Stomach smooth muscle (tissue), 2 donors: Measurements from ENCODE around the gene PCDH10.

ENCODE experiments used
- H3K27ac ChIP-seq: one replicate; pipeline ENCODE4 v1.7.0; 2013; ENCODE audit warnings: mild to moderate bottlenecking, low read length, inconsistent platforms
- H3K27me3 ChIP-seq, 2 donors: one replicate each; pipeline ENCODE4 v1.7.0; 2013; ENCODE audit warnings: low read length in 2 of 2; ENCODE audit not compliant: insufficient read depth in 2 of 2, control insufficient read depth in 1 of 2
- H3K36me3 ChIP-seq, 2 donors: one replicate each; pipeline ENCODE4 v1.7.0; 2013; ENCODE audit warnings: low read length in 2 of 2; ENCODE audit not compliant: control insufficient read depth in 2 of 2, insufficient read depth in 2 of 2
- H3K4me1 ChIP-seq: one replicate; pipeline ENCODE4 v1.7.0; 2013; ENCODE audit warnings: low read length; ENCODE audit not compliant: control insufficient read depth, insufficient read depth
- H3K4me3 ChIP-seq, 2 donors: one replicate each; pipeline ENCODE4 v1.7.0; 2013; ENCODE audit warnings: low read length in 2 of 2
- H3K9ac ChIP-seq, 2 donors: one replicate each; pipeline ENCODE4 v1.7.0; 2013; ENCODE audit warnings: low read length in 2 of 2, mild to moderate bottlenecking in 1 of 2
- H3K9me3 ChIP-seq, 2 donors: one replicate each; pipeline ENCODE4 v1.7.0; 2013; ENCODE audit warnings: low read length in 2 of 2; ENCODE audit not compliant: control insufficient read depth in 2 of 2
- donor health status: healthy.
- donor health status: Pancreatic carcinoma.

PCDH10 gene

DNA sequence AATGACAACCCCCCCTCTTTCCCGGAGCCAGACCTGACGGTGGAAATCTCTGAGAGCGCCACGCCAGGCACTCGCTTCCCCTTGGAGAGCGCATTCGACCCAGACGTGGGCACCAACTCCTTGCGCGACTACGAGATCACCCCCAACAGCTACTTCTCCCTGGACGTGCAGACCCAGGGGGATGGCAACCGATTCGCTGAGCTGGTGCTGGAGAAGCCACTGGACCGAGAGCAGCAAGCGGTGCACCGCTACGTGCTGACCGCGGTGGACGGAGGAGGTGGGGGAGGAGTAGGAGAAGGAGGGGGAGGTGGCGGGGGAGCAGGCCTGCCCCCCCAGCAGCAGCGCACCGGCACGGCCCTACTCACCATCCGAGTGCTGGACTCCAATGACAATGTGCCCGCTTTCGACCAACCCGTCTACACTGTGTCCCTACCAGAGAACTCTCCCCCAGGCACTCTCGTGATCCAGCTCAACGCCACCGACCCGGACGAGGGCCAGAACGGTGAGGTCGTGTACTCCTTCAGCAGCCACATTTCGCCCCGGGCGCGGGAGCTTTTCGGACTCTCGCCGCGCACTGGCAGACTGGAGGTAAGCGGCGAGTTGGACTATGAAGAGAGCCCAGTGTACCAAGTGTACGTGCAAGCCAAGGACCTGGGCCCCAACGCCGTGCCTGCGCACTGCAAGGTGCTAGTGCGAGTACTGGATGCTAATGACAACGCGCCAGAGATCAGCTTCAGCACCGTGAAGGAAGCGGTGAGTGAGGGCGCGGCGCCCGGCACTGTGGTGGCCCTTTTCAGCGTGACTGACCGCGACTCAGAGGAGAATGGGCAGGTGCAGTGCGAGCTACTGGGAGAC lies 1.6 kb downstream of the PCDH10 start:
- no peak overlapping the region for H3K27ac ChIP-seq
- peak overlapping the region; percentile 39 to 47 for H3K9ac ChIP-seq
- H3K27me3 ChIP-seq = peaks cover 5 to 15% of the 10 kb centered on the region in 2 donors
- no peaks in the 10 kb centered on the region for H3K9me3 ChIP-seq
- H3K4me3 ChIP-seq = peak overlapping the region; percentile 81 to 87
- H3K36me3 ChIP-seq = no peaks in the 10 kb centered on the region
- peaks cover 44% of the 10 kb centered on the region for H3K4me1 ChIP-seq

DNA sequence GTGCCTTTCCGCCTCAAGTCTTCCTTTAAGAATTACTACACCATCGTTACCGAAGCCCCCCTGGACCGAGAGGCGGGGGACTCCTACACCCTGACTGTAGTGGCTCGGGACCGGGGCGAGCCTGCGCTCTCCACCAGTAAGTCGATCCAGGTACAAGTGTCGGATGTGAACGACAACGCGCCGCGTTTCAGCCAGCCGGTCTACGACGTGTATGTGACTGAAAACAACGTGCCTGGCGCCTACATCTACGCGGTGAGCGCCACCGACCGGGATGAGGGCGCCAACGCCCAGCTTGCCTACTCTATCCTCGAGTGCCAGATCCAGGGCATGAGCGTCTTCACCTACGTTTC lies 2.2 kb downstream of the PCDH10 start:
- Histone ChIP-seq H3K9me3 (no peaks in the 10 kb centered on the region), H3K36me3 (no peaks in the 10 kb centered on the region), H3K4me3 (peak overlapping the region; percentile 81 to 87), H3K4me1 (peaks cover 43% of the 10 kb centered on the region), H3K27me3 (peaks cover 5 to 14% of the 10 kb centered on the region in 2 donors), H3K27ac (no peak overlapping the region), H3K9ac (peak overlapping the region; percentile 23 to 47)

DNA sequence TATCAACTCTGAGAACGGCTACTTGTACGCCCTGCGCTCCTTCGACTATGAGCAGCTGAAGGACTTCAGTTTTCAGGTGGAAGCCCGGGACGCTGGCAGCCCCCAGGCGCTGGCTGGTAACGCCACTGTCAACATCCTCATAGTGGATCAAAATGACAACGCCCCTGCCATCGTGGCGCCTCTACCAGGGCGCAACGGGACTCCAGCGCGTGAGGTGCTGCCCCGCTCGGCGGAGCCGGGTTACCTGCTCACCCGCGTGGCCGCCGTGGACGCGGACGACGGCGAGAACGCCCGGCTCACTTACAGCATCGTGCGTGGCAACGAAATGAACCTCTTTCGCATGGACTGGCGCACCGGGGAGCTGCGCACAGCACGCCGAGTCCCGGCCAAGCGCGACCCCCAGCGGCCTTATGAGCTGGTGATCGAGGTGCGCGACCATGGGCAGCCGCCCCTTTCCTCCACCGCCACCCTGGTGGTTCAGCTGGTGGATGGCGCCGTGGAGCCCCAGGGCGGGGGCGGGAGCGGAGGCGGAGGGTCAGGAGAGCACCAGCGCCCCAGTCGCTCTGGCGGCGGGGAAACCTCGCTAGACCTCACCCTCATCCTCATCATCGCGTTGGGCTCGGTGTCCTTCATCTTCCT lies 2.7 kb downstream of the PCDH10 start:
- Histone ChIP-seq H3K27ac (no peak overlapping the region), H3K27me3 (peaks cover 5 to 12% of the 10 kb centered on the region in 2 donors), H3K4me1 (peaks cover 38% of the 10 kb centered on the region)

DNA sequence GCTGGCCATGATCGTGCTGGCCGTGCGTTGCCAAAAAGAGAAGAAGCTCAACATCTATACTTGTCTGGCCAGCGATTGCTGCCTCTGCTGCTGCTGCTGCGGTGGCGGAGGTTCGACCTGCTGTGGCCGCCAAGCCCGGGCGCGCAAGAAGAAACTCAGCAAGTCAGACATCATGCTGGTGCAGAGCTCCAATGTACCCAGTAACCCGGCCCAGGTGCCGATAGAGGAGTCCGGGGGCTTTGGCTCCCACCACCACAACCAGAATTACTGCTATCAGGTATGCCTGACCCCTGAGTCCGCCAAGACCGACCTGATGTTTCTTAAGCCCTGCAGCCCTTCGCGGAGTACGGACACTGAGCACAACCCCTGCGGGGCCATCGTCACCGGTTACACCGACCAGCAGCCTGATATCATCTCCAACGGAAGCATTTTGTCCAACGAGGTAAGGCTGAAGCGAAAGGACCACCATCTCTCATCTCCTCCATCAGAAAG lies 3.3 kb downstream of the PCDH10 start:
- Histone ChIP-seq H3K4me1 (peaks cover 37% of the 10 kb centered on the region), H3K9me3 (no peaks in the 10 kb centered on the region), H3K36me3 (no peaks in the 10 kb centered on the region), H3K4me3 (peak overlapping the region; percentile 81 to 87), H3K9ac (peak overlapping the region; percentile 58 to 69), H3K27ac (no peak overlapping the region), H3K27me3 (peaks cover 5 to 12% of the 10 kb centered on the region in 2 donors)

More for the DNA sequence above, 2.7 kb downstream of the PCDH10 start:
- Histone ChIP-seq H3K9me3 (no peaks in the 10 kb centered on the region), H3K9ac (peak overlapping the region; percentile 47 to 58), H3K4me3 (peak overlapping the region; percentile 81 to 87), H3K36me3 (no peaks in the 10 kb centered on the region)

DNA sequence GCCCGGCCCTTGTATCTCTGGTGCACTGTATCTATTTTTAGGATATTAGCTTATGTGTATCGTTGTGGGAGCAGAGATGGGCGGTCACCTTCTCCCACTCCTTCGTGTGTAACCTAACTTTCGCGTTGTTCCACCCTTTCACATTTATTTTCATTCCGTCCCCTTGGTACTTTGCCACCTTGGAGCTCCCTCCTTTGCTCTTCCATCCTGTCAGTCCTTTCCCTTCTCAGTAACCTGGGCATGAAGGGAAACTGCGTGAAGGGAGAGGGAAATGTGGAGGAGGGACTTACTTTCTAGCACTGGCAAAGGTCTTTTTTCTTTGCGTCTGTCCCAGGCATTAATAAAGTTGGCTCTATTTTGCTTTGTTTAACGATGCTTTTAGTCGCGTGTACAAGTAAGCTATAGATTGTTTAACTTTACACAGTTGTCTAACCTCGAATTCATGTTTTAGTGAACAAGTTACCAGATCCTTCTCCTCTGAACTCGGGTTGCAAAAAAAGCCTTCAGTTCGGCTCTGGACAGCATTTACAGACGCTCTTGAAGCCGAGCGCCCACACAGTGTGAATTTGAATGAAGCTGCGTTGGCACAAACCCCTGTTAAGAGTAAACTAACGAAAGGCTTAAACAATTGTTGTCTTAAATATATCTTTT lies 3.9 kb downstream of the PCDH10 start:
- H3K4me1 ChIP-seq = peaks cover 37% of the 10 kb centered on the region
- no peaks in the 10 kb centered on the region for H3K9me3 ChIP-seq
- H3K27me3 ChIP-seq = peaks cover 5 to 12% of the 10 kb centered on the region in 2 donors
- H3K4me3 ChIP-seq = peak overlapping the region; percentile 81 to 87
- no peak overlapping the region for H3K27ac ChIP-seq
- H3K9ac ChIP-seq = peak overlapping the region; percentile 58 to 69
- no peaks in the 10 kb centered on the region for H3K36me3 ChIP-seq

DNA sequence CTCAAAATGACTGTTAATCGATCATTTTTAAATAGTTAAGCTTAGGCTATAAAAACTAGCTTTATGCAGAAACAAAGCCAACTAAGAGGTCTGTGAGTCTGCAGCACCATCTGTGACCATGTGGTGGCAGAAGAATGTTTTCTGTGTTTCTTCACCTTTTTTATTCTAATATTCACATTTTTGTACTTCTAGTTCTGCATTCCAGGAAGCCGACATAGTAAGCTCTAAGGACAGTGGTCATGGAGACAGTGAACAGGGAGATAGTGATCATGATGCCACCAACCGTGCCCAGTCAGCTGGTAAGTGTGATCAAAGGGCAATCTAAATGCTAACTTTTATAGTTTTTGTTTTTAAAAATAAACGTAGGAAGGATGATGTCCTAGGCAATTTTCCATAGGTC lies 5.6 kb downstream of the PCDH10 start:
- Histone ChIP-seq H3K27me3 (peaks cover 5 to 12% of the 10 kb centered on the region in 2 donors), H3K36me3 (no peaks in the 10 kb centered on the region), H3K4me3 (no peak overlapping the region), H3K4me1 (peaks cover 29% of the 10 kb centered on the region), H3K9ac (no peak overlapping the region), H3K9me3 (no peaks in the 10 kb centered on the region), H3K27ac (no peak overlapping the region)

DNA sequence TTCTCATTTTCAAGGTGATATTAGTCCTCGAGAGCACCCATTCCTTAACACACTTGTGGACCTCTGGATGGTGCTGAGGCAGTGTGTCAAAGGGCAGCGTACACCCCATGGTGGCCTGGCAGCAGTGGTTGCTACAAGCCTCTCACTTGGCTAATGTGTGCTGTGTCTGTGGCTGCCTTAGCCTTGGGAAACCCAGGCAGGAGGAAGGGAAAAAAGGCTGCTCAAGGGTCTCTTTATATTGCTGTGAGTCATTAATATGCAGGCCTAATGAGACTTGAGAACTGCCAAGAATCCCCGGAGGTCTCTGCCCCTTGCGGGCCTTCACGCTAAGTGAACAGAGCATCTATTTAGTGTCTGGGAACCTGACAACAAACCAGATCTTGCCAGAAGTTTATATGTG lies 7.0 kb downstream of the PCDH10 start:
- Histone ChIP-seq H3K27ac (no peak overlapping the region), H3K27me3 (peaks cover 4 to 8% of the 10 kb centered on the region in 2 donors), H3K4me1 (peaks cover 16% of the 10 kb centered on the region), H3K36me3 (no peaks in the 10 kb centered on the region), H3K9me3 (no peaks in the 10 kb centered on the region), H3K9ac (no peak overlapping the region), H3K4me3 (peak overlapping the region in 1 of 2 donors; percentile 17)

DNA sequence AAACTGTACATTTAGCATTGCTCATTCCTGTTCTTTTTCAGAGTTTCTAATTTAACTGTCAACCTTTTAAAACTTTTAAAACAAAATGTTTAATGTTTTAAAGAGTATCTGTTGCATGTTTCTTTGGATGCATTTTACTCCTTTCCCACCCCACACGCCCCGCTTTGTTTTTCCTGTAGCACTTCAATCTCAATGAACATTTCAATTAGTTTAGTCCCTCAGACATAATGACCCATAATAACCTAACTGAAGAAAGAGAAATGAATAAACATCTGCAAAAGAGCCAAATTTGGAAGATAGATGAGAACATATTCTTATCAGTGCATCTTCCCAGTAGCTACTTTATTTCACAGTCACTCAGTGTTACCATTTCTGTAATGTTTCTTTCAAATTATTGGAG lies 7.5 kb downstream of the PCDH10 start:
- H3K4me1 ChIP-seq = peaks cover 12% of the 10 kb centered on the region

DNA sequence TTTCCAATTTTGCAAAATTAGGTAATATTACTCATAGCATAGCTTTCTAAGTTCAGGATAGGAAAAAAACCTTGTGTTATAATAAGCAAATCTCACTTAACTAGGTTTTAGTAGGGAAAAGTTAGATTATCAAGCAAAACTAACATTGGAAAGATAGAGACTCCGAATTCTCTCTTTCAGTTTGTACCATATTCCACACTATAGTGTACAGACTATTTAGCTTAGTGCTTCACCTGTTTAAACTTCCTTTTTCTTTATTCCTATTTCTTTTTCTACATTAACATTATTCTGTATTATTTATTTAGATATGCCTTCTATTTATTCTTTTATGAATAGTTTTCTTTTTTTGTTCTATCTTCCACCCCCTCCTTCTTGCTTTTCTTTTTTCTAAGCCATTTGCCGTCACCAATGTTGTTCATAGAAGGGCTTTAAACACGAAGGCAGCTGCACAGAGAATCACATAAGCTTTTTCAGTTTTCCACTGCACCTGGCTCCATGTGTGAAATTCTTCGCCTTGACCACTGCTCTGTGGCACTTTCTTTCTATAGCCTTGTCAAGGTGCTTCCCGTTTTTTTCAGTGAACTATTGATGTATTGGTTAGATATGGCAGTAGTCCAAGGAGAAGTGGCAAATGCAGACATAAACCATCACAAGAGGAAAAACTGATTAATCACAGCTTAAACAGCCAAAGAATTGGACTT lies 8.5 kb downstream of the PCDH10 start:
- Histone ChIP-seq H3K27ac (no peak overlapping the region), H3K36me3 (no peaks in the 10 kb centered on the region), H3K9me3 (no peaks in the 10 kb centered on the region), H3K4me3 (no peak overlapping the region), H3K4me1 (peaks cover 4% of the 10 kb centered on the region), H3K27me3 (peaks cover 0 to 2% of the 10 kb centered on the region in 2 donors), H3K9ac (no peak overlapping the region)

More for the DNA sequence above, 7.5 kb downstream of the PCDH10 start:
- Histone ChIP-seq H3K9ac (no peak overlapping the region), H3K4me3 (no peak overlapping the region), H3K36me3 (no peaks in the 10 kb centered on the region), H3K27ac (no peak overlapping the region), H3K9me3 (no peaks in the 10 kb centered on the region), H3K27me3 (peaks cover 0 to 6% of the 10 kb centered on the region in 2 donors)

DNA sequence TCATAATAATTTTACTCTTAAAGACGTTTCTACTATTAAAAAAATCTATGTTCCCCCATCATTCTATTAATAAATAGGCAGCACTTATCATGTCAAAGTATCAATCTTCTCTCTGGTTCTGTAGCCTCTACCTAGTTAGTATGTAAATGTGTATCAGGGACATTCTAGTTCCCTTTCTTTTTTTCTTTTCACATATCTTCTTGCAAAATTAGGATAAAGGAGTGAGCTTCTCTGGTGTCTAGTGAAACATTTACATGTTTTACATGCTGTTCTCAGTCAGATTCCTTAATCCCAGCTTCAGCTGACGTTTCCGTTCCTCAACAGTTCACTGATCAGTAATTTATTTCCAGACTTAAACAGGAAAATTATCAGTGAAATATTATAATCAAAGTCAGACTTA lies 11.8 kb downstream of the PCDH10 start:
- Histone ChIP-seq H3K9ac (no peak overlapping the region), H3K9me3 (no peaks in the 10 kb centered on the region), H3K27ac (no peak overlapping the region), H3K27me3 (no peaks in the 10 kb centered on the region), H3K4me3 (no peak overlapping the region), H3K36me3 (peaks cover 0 to 3% of the 10 kb centered on the region in 2 donors), H3K4me1 (no peaks in the 10 kb centered on the region)
